HG03108 (cell line): ENCODE data around the gene EPC1.
A peak's percentile ranks its signal among the peaks of the same experiment; 100 is the strongest.
"Not testable (repeated sequence)": the region's sequence is repeated elsewhere in the genome, so short reads cannot be mapped to it uniquely, and the experiment has no call there.

Experiments
- ATAC-seq: cut with Tn5 transposase; IDR thresholded peaks from one replicate; pipeline ENCODE4 v1.9.1; 2021; ENCODE audit warnings: moderate library complexity; ENCODE audit not compliant: unreplicated experiment

The EPC1 gene

DNA sequence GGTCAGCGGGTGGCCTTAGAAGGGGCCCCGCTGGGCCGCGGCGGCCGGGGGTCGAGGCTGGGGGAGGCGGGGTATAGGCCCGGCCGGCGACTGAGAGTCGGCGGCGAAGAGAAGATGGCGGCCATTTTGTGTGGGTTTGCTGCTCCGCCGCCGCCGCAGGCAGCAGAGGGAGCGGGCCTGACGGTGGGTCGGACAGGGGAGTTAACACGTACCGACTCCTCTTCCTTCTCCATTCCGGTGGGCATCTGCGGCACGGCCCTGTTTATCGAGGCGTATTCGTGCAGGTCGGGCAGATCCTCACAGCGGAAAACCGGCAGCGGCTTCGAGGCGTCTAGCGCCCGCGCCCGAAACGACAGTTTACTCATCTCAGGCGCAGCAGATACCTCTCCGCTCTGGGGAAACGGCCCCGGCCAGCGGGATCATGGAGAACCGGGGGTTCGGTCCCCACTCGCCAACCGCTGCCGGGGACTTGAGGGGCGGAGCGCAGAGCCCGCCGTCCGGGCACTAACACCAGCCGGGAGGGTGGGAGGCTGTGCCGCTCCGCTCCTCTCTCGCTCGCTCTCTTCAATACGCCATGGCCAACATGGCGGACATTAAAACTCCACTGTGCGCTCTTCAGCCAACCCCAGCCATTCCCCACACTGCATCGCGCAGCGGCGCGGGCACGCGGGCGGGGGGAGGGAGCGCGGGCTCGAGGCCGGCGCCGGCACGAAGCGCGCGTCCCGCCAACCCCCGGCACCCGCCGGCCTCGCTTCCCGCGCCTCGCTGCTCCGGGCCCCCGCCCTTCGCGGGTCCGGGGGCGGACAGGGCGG lies at the start of gene EPC1:
EPC1 (minus strand) TSS at position 608 of the 812 bp plus-strand sequence; CDS start at position 365, 243 bp downstream.
- ATAC-seq = peak; percentile 55

- no peak for ATAC-seq
These were observed 47.0 kb upstream of the EPC1 start for GRCh38 chr10:32393911-32394310.

- not testable (repeated sequence) for ATAC-seq
These were observed 45.3 kb upstream of the EPC1 start for GRCh38 chr10:32392284-32392683.

- no peak for ATAC-seq
These were observed 43.2 kb upstream of the EPC1 start for GRCh38 chr10:32390193-32390592.

- ATAC-seq = no peak
These were observed 41.5 kb upstream of the EPC1 start for GRCh38 chr10:32388258-32389027.

GRCh38 chr10:32386623-32387260 lies 39.8 kb upstream of the EPC1 start:
- no peak for ATAC-seq

DNA sequence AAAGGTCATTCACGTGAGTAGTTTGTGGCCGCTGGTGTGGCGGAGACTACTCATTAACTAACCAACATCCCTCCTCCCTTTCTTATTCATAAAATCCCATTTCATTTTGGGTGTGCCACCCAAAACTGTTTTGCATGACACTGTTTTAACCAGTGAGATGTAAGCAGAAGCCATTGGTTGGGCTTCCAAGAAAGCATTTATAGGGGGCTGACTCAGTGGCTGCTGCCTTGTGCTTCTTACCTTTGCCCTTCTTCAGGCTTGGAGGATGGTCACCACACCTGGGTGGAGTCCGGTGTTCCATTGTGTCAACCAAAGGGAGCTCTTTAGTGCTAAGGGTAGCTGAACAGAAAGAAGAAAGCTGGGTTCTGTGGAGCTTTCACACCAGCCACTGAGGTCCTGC lies 37.2 kb upstream of the EPC1 start:
- no peak for ATAC-seq

GRCh38 chr10:32381165-32381564 lies 34.2 kb upstream of the EPC1 start:
- no peak for ATAC-seq

GRCh38 chr10:32379950-32380551 lies 33.1 kb upstream of the EPC1 start:
- no peak for ATAC-seq

DNA sequence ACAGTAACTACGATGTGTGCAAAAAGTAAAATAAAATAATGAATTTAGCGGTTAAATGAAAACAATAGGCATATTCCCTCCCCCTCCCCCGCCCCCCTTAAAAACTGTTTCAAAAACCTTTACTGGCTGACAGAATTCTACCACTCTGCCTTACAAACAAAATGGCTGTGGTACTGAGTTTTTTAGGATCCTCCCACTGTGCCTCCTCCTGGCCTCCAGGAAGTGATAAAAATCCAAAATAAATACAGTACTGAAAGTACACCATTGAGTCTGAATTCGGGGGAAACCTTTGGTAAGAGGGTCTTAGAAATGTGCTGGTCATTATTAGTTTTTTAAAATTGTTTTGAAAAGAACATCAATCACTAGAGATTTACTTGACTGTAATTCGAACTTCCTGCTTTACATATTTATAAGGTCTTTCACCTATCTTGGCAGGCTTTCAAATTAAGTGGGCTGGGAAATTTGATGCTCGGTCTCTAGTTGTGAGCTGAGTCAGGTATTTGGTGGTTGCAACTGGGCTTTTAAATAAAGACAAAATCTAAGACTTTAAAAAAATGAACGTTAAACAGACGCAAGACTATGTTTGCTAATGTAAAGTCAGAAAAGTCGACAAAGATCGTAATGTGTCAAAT lies 32.5 kb upstream of the EPC1 start:
- ATAC-seq = no peak

DNA sequence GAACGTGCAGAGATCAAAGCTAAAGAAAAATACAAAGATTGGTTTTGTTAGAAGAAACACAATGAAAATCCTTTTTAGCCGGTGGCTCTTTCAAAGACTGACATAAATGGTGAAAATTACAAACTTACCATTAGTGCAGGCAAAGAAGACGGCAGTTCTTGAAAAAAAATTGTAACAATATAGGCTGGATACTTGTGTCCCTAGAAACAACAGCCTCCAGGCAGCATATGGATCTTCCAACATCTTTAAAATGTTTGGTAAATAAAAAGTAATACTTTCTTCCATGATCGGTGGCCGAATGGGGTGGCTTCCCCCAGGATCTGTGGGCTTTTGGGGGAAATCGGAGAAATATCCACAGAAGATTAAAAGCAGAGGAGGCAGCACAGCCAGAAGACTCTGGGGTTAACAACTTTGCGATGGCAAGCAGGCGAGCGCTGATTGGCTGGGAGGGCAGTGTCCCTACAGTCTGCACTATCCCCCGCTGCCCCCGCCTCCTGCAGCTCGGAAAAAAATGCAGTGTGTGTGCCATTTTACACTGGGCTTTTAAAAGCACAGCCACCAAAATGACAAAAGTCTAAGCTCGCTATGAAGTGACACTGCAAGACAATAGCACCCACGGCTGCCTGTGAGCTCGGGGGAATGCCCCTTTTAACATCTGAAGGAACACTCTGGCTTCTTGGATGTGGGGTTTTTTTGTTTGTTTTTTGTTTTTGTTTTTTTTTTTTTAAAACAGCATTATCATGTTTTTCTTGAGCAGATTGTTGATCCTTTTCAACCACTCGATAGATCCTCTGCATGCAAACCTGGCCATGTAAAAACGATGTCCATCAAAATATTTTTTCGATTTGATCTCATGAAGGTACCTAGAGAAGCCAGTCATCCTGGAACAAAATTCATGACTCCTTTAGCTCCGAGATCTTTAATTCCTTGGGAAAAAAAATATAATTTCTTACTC lies 31.7 kb upstream of the EPC1 start:
- peak; percentile 95 for ATAC-seq

DNA sequence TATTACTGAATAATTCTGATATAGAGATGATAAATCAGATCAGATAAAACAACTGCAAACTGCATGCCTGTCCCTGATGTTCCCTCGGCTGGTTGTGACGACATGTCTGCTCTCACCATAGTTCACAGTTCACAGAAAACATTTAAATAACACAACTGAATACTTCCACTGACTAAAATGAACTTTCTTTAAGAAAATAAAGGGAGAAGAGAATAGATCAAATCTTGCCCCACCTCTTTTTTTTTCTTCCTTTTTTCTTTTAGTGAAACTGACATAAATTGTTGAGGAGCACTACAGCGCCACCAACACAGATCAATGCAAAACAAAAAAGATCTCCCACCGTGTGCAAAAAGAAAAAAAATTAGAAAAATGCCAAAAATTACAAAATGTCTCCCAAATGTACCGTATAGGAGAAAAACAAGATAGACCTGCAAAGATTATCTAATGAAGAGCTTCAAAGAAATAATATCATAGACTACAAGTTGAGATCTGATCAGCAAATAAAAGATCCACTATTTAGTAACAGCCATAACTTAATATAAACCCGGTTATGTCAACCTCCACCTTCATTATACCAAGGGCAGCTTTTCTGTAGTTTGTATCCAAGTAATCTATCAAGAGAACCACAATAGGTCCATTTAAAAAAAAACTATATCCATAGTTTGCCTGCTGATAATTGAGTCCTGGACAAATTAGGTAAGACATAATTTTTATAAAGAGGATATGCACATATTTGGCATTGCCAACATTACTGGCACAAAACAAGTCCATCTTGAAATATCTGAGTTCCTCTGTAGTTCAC lies 30.7 kb upstream of the EPC1 start:
- no peak for ATAC-seq

GRCh38 chr10:32376771-32377170 lies 29.8 kb upstream of the EPC1 start:
- no peak for ATAC-seq

DNA sequence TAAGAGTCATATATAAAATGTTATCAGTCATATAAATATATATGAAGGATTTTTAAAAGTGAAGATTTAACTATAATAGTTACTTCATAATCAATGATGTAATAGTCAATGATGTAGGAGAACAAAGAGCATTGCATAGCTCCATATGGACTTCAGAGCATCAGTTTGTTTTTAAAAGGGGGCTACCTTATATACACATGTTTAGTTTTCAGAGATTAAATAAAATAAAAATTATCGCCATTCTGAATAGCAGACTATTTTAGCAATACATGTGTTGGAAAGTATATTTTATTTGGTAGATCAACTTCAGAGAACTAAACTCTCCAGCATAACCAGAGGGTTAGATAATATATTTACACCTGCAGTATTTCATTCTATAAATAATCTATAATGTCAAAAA lies 29.1 kb upstream of the EPC1 start:
- ATAC-seq = no peak

GRCh38 chr10:32375631-32376030 lies 28.7 kb upstream of the EPC1 start:
- ATAC-seq = no peak

DNA sequence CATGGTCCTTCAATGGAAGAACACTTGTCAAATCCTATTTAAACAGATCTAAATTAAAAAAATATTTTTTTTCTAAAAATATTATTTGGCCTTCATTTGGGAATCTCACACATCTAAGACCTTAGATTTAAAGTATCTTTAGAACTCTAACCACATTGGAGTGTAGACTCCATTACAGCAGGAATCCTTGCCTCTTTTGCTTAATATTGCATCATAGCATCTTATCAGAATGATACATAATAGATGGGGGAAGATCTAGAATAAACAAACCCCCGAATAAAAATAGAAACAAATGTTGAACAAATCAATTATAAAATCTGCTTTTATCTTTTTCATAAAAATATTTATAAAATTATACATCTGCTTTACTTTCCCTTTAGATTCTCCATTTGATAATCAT lies 27.6 kb upstream of the EPC1 start:
- ATAC-seq = no peak

GRCh38 chr10:32373496-32373895 lies 26.5 kb upstream of the EPC1 start:
- no peak for ATAC-seq

GRCh38 chr10:32373031-32373430 lies 26.1 kb upstream of the EPC1 start:
- ATAC-seq = no peak
